ENCODE results near the gene AFTPH. TPM values are rescaled to one million over a fixed set of nuclear protein-coding genes. Genes with fewer than 3 reads are reported as not detected.

Gene AFTPH
- total and polyA plus RNA-seq, 9 of the 15 experiments (the other 6 are each of a cell fraction or from before 2014, with no cell fraction given): 8.0 to 26.2 (median 13.8) TPM

DNA sequence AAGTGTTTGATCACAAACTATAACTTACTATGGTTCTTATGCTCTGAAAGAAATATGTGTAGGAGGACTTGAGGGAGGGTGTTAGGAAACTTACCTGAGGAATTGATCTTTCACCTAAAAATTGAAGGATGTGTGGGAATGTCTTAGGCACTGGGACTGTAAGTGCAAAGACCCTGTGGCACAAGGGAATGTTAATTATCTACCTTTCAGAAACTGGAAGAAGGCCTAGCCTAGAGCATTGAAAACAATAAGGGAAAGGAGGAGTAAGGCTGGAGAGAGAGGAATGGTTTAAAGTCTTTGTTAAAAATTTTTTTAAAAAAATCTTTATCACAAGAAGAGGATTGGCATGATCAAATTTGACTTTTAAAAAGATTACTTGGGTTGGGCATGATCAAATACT lies 7.9 kb downstream of the AFTPH start:
- no peaks in the 10 kb centered on the region for H3K9me1 ChIP-seq (ENCODE audit: control insufficient read depth, insufficient read depth, low read length)
- no TSS peak for BruUV-seq (replicated peaks)
- intact Hi-C loops (cut with micrococcal nuclease) (no loop called here), in situ Hi-C loops (cut with MboI) (no loop called here)
- peaks cover 0 to 6% of the 10 kb centered on the region in 2 experiments; a peak in 1 of 5 replicates for H3K4me1 ChIP-seq (replicated peaks in 1 of 2; ENCODE audit: control insufficient read depth in 2 of 2, insufficient read depth in 2 of 2, low read length in 2 of 2)
- ChIA-PET CTCF (ENCODE audit: low intra/inter-chr PET ratio) (no interaction called here), POLR2A (no interaction called here)
- no peak overlapping the region for H3K9ac ChIP-seq (ENCODE audit: insufficient read depth in 1 of 2, low read depth in 2 of 2, low read length in 2 of 2)
- H3K27me3 ChIP-seq (ENCODE audit: control insufficient read depth in 2 of 2, insufficient read depth in 2 of 2, low read length in 2 of 2): no peaks in the 10 kb centered on the region
- H3K4me2 ChIP-seq (ENCODE audit: insufficient read depth, low read length): no peak overlapping the region
- peaks cover 55% of the 10 kb centered on the region for H3K79me2 ChIP-seq (ENCODE audit: control insufficient read depth, insufficient read depth, low read length)
- no peak overlapping the region for H3K4me3 ChIP-seq
- H4K20me1 ChIP-seq (replicated peaks; ENCODE audit: control insufficient read depth, insufficient read depth, low read length): no peaks in the 10 kb centered on the region; the same call in 1 of the 2 replicates
- H3K36me3 ChIP-seq (ENCODE audit: control insufficient read depth, insufficient read depth, low read length): no peaks in the 10 kb centered on the region
- peak; percentile 40 for TF ChIP-seq RBM25 (IDR thresholded peaks at IDR 0.05; ENCODE audit: low read depth, low read length, severe bottlenecking)
- TF ChIP-seq NR2C1 (IDR thresholded peaks at IDR 0.05): no peak
- TF ChIP-seq NR2C1 (tag; IDR thresholded peaks at IDR 0.05): no peak
- no peaks in the 10 kb centered on the region for H3K9me3 ChIP-seq (replicated peaks; ENCODE audit: control insufficient read depth, insufficient read depth, low read depth, low read length)
- H2AFZ ChIP-seq (ENCODE audit: low read depth, low read length): no peak overlapping the region
- no peak for ATAC-seq
- no peak for FAIRE-seq
- no peak for DNase-seq (ENCODE audit: extremely low read depth in 1 of 4, low spot score in 3 of 4)
- no peak overlapping the region for H3K27ac ChIP-seq (ENCODE audit: extremely low read depth, low read depth, low read length)

DNA sequence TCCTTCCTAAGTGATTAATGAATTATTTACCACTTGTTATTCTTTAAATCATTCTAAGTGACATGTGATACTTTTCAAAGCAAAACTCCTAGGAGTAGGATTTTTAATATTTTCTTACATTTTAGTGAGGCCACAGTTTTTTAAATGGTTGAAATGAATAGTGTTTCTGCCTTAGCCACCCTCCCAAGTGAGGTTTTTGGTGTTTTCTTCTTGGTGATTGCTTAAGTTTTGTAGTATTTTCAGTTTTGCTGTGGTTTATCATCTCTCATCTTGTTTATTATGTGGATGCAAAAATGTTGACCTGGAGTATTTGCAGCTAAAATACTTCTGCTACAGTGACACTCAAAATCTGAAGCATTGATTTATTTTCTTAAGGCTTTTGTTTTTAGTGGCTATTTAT lies 9.8 kb downstream of the AFTPH start:
- H3K9me1 ChIP-seq (ENCODE audit: control insufficient read depth, insufficient read depth, low read length): no peaks in the 10 kb centered on the region
- H4K20me1 ChIP-seq (replicated peaks; ENCODE audit: control insufficient read depth, insufficient read depth, low read length): no peaks in the 10 kb centered on the region
- FAIRE-seq (no peak), DNase-seq (ENCODE audit: extremely low read depth in 1 of 4, low spot score in 3 of 4) (no peak), ATAC-seq (no peak)
- POLR2A ChIA-PET: no interaction called here
- no peaks in the 10 kb centered on the region for H3K9me3 ChIP-seq (replicated peaks; ENCODE audit: control insufficient read depth, insufficient read depth, low read depth, low read length)
- H3K4me2 ChIP-seq (ENCODE audit: insufficient read depth, low read length): no peak overlapping the region
- intact Hi-C loops (cut with micrococcal nuclease): no loop called here
- no peak overlapping the region for H2AFZ ChIP-seq (ENCODE audit: low read depth, low read length)
- peaks cover 40% of the 10 kb centered on the region for H3K79me2 ChIP-seq (ENCODE audit: control insufficient read depth, insufficient read depth, low read length)
- no peak overlapping the region for H3K9ac ChIP-seq (ENCODE audit: insufficient read depth in 1 of 2, low read depth in 2 of 2, low read length in 2 of 2)
- no peaks in the 10 kb centered on the region for H3K36me3 ChIP-seq (ENCODE audit: control insufficient read depth, insufficient read depth, low read length)
- H3K27ac ChIP-seq (ENCODE audit: extremely low read depth, low read depth, low read length): no peak overlapping the region
- BruUV-seq (replicated peaks): no TSS peak
- CTCF ChIA-PET (ENCODE audit: low intra/inter-chr PET ratio): no interaction called here
- in situ Hi-C loops (cut with MboI): no loop called here
- H3K4me3 ChIP-seq: no peak overlapping the region
- H3K27me3 ChIP-seq (ENCODE audit: control insufficient read depth in 2 of 2, insufficient read depth in 2 of 2, low read length in 2 of 2): no peaks in the 10 kb centered on the region
- H3K4me1 ChIP-seq (replicated peaks in 1 of 2; ENCODE audit: control insufficient read depth in 2 of 2, insufficient read depth in 2 of 2, low read length in 2 of 2): peaks cover 0 to 6% of the 10 kb centered on the region in 2 experiments; a peak in 1 of 5 replicates
- TF ChIP-seq ZNF347 (CRISPR knock-in tag; IDR thresholded peaks at IDR 0.05; ENCODE audit: low read depth) (no peak), DACH1 (IDR thresholded peaks at IDR 0.05; ENCODE audit: partially characterized antibody) (no peak), MAFF (IDR thresholded peaks at IDR 0.05; ENCODE audit: low read length) (no peak), ZNF444 (CRISPR knock-in tag; IDR thresholded peaks at IDR 0.05) (no peak)
- TF ChIP-seq, protein P1, sequence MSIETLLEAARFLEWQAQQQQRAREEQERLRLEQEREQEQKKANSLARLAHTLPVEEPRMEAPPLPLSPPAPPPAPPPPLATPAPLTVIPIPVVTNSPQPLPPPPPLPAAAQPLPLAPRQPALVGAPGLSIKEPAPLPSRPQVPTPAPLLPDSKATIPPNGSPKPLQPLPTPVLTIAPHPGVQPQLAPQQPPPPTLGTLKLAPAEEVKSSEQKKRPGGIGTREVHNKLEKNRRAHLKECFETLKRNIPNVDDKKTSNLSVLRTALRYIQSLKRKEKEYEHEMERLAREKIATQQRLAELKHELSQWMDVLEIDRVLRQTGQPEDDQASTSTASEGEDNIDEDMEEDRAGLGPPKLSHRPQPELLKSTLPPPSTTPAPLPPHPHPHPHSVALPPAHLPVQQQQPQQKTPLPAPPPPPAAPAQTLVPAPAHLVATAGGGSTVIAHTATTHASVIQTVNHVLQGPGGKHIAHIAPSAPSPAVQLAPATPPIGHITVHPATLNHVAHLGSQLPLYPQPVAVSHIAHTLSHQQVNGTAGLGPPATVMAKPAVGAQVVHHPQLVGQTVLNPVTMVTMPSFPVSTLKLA (conservative IDR thresholded peaks at IDR 0.05): no peak
- TF ChIP-seq, protein P2, sequence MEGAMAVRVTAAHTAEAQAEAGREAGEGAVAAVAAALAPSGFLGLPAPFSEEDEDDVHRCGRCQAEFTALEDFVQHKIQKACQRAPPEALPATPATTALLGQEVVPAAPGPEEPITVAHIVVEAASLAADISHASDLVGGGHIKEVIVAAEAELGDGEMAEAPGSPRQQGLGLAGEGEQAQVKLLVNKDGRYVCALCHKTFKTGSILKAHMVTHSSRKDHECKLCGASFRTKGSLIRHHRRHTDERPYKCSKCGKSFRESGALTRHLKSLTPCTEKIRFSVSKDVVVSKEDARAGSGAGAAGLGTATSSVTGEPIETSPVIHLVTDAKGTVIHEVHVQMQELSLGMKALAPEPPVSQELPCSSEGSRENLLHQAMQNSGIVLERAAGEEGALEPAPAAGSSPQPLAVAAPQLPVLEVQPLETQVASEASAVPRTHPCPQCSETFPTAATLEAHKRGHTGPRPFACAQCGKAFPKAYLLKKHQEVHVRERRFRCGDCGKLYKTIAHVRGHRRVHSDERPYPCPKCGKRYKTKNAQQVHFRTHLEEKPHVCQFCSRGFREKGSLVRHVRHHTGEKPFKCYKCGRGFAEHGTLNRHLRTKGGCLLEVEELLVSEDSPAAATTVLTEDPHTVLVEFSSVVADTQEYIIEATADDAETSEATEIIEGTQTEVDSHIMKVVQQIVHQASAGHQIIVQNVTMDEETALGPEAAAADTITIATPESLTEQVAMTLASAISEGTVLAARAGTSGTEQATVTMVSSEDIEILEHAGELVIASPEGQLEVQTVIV (CRISPR knock-in tag; IDR thresholded peaks at IDR 0.05; ENCODE audit: borderline replicate concordance): no peak
- TF ChIP-seq, protein P3, sequence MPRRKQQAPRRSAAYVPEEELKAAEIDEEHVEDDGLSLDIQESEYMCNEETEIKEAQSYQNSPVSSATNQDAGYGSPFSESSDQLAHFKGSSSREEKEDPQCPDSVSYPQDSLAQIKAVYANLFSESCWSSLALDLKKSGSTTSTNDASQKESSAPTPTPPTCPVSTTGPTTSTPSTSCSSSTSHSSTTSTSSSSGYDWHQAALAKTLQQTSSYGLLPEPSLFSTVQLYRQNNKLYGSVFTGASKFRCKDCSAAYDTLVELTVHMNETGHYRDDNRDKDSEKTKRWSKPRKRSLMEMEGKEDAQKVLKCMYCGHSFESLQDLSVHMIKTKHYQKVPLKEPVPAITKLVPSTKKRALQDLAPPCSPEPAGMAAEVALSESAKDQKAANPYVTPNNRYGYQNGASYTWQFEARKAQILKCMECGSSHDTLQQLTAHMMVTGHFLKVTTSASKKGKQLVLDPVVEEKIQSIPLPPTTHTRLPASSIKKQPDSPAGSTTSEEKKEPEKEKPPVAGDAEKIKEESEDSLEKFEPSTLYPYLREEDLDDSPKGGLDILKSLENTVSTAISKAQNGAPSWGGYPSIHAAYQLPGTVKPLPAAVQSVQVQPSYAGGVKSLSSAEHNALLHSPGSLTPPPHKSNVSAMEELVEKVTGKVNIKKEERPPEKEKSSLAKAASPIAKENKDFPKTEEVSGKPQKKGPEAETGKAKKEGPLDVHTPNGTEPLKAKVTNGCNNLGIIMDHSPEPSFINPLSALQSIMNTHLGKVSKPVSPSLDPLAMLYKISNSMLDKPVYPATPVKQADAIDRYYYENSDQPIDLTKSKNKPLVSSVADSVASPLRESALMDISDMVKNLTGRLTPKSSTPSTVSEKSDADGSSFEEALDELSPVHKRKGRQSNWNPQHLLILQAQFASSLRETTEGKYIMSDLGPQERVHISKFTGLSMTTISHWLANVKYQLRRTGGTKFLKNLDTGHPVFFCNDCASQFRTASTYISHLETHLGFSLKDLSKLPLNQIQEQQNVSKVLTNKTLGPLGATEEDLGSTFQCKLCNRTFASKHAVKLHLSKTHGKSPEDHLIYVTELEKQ (CRISPR knock-in tag; IDR thresholded peaks at IDR 0.05): no peak

All from K562 (cell line).